ENCODE measurements around the gene RILPL1.

RILPL1 gene

DNA sequence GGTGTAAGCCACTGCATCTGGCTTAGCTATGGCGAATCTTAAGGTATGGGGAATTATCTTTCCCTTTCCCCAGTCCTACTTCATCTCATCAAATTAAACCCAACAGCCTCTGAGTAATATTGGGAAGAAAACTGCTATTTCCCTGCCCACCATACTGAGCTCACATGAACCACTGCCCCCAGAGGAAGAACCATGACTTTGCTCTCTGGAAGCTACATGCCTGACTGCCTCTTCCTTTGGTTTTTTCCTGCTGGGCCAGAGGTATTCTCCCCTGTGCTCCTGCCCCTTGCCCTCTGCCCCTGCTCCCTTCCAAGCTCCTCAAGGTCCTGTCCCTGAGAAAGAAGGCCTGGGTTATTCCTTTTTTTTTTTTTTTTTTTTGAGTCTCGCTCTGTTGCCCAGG, 112.2 kb downstream of the RILPL1 start:
- no peaks in the 10 kb centered on the region for H3K4me1 Mint-ChIP-seq (ENCODE audit: low read depth)

More for the DNA sequence above, 112.2 kb downstream of the RILPL1 start:
- Mint-ChIP-seq H3K36me3 (ENCODE audit: low read depth) (peaks cover 10% of the 10 kb centered on the region), H3K27ac (no peak overlapping the region), H3K9me3 (no peaks in the 10 kb centered on the region), H3K4me3 (no peak overlapping the region), H3K27me3 (ENCODE audit: low read depth) (no peaks in the 10 kb centered on the region)

Measured in T-helper 1 cell treated with Interleukin-12 subunit alpha and Interleukin-12 subunit beta and Interleukin-4 antibody, amounts not matched to agents 30 μg/mL and 1 μg/mL, for 36 hours (primary cell).